Kidney epithelial cell (primary cell): ENCODE results near the gene NAGS. TPM values are rescaled to one million over a fixed set of nuclear protein-coding genes. Genes with fewer than 3 reads are reported as not detected.
A peak's percentile ranks its signal among the peaks of the same experiment; 100 is the strongest.

ENCODE experiments used
- DNase-seq: peaks from one replicate; pipeline ENCODE4 v3.0.0-alpha.2; 2010; ENCODE audit warnings: low read depth
- H3K27me3 ChIP-seq: 2 replicates; pipeline ENCODE4 v1.6.0; 2011; ENCODE audit warnings: low read length; ENCODE audit not compliant: control insufficient read depth, insufficient read depth
- H3K36me3 ChIP-seq: 2 replicates; pipeline ENCODE4 v1.5.1; 2011; ENCODE audit warnings: low read length; ENCODE audit not compliant: control insufficient read depth, insufficient read depth
- H3K4me3 ChIP-seq: 2 replicates; pipeline ENCODE4 v1.5.1; 2011; ENCODE audit warnings: low read depth, mild to moderate bottlenecking, control low read depth, low read length
- total RNA-seq: library from RNA; depleted of rRNA; stranded (reverse); fragments of >200 nt; gene quantifications from 2 replicates; pipeline ENCODE4 v1.2.3, GENCODE V29; 2015
- TF ChIP-seq, protein P1 (sequence below): IDR thresholded peaks from 2 replicates; pipeline ENCODE4 v1.5.1; 2011; ENCODE audit warnings: mild to moderate bottlenecking, moderate library complexity, low read length, control low read depth, inconsistent platforms; ENCODE audit not compliant: insufficient read depth, poor library complexity, severe bottlenecking

The NAGS gene
- total RNA-seq, 1 donor from 2014 or later = 15.7 TPM

DNA sequence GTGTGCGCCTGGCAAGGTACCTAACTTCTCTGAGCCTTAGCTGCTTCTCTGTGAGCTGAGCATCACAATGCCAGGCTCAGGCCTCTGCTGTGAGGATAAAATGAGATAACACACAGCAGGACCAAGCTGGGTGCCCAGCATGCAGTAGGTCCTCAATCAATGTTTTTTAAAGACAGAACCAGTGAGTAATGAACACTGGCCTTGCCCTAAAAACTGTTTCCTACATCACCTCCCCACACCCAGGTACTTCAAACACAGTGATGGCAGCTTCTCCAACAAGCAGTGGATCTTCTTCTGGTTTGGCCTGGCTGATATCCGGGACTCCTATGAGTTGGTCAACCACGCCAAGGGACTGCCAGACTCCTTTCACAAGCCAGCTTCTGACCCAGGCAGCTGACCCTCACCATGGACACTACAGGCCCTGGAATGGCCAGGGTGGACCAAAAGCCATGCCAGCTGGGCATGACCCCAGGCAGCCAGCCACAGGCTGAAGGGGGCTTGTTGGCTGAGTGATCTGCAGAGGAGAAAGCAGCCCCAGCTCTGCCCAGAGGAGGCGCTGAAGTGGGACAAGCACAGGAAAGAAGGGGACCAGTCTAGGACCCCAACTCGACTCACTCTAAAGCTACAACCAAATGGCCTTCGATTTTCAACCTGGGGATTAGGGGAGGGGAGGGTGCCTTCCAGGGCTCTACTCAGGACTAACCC lies 3.9 kb downstream of the NAGS start:
- Histone ChIP-seq H3K4me3 (no peak overlapping the region), H3K27me3 (no peaks in the 10 kb centered on the region), H3K36me3 (no peaks in the 10 kb centered on the region)
- DNase-seq = no peak
- TF ChIP-seq, protein P1, sequence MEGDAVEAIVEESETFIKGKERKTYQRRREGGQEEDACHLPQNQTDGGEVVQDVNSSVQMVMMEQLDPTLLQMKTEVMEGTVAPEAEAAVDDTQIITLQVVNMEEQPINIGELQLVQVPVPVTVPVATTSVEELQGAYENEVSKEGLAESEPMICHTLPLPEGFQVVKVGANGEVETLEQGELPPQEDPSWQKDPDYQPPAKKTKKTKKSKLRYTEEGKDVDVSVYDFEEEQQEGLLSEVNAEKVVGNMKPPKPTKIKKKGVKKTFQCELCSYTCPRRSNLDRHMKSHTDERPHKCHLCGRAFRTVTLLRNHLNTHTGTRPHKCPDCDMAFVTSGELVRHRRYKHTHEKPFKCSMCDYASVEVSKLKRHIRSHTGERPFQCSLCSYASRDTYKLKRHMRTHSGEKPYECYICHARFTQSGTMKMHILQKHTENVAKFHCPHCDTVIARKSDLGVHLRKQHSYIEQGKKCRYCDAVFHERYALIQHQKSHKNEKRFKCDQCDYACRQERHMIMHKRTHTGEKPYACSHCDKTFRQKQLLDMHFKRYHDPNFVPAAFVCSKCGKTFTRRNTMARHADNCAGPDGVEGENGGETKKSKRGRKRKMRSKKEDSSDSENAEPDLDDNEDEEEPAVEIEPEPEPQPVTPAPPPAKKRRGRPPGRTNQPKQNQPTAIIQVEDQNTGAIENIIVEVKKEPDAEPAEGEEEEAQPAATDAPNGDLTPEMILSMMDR = no peak

DNA sequence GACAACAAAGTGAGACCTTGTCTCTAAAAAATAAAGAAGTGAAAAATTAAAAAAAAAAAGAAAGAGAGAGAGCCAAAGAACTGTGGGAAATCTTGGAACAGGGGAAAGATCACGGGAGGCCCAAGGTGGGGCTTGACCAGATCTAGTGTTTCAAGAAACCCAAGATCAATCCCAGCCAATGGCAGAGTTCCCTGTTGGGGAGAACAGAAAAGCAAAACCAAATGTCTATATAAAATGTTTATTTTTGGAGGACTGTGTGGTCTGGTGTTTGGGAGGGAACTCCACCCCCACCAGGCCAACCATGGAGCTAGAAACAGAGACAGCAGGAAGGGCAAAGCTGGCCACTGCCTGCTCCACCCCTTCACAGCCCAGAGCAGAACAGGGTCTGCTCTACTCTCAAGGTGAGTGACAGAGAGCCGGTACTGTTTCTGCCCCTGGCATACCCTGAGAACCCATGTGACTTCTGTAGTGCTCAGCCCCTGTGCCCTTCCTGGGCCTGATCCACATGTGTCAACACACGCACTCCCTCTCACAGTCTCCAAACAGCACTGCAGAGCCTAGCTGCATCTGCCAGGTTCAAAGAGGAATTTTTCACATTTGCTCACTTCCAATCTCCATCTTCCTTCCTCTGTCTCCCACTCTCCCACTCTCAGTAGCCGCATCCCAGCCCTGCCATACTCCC lies 6.7 kb downstream of the NAGS start:
- Histone ChIP-seq H3K4me3 (no peak overlapping the region), H3K36me3 (no peaks in the 10 kb centered on the region), H3K27me3 (no peaks in the 10 kb centered on the region)
- no peak for DNase-seq
- TF ChIP-seq, protein P1 = no peak

DNA sequence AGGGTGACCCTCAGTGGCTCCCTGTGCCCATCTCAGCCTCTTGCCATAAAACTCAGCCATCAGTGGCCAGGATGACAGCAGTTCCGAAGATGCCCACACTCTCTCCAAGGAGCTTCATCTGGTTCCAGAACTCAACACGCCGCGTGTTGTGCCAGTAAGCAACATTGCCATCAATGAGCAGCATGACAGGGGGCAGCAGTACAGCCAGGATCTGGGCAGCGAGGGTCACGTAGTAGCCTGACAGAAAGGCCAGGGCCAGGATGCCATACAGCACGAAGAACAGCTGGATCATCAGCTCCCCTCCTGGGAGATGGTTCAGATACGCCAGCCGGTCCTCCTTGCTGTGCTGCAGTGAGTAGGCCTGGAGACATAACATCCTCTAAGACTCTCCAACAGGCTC lies 7.5 kb downstream of the NAGS start:
- Histone ChIP-seq H3K27me3 (no peaks in the 10 kb centered on the region), H3K4me3 (no peak overlapping the region), H3K36me3 (no peaks in the 10 kb centered on the region)
- no peak for DNase-seq
- TF ChIP-seq, protein P1 = no peak

DNA sequence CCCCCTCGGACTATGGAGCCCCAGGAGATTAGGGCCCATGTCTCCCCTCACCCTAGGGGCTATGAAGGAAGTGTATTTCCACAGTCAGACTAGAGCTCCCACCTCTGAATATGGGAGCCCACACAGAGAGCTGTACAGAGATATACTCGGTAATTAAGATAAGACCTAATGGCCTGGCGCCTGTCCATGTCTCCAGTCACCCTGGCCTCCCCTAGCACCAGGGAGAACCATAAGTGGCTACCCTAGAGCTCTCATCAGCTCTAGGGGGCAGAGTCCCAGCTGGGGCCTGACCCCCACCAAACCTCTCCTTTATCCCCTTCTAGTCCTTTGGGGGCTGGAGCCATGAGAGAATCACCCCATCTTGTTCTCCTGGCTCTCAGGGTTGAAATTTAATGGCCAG lies 8.0 kb downstream of the NAGS start:
- Histone ChIP-seq H3K4me3 (no peak overlapping the region), H3K36me3 (no peaks in the 10 kb centered on the region), H3K27me3 (no peaks in the 10 kb centered on the region)
- TF ChIP-seq, protein P1 = no peak
- no peak for DNase-seq

DNA sequence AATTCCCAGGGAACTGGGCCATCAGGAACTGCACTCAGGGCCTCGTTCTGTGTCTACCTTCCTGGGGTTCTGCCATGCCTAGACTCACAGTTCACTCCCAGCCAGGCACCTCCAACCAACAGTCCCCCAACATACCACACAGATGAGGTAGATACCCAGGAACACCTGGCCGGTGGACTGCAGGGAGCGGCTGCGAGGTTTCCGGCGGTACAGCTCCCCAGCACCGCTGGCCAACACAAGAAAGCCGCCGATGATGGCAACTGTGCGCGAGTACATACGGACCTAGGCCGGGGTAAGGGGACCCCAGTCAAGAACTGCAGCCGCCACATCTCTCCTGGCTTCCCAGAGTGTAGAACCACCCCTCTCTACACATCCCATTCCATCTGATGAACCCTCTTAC lies 8.5 kb downstream of the NAGS start:
- TF ChIP-seq, protein P1 = no peak
- DNase-seq = no peak
- no peak overlapping the region for H3K4me3 ChIP-seq
- no peaks in the 10 kb centered on the region for H3K36me3 ChIP-seq
- H3K27me3 ChIP-seq = no peaks in the 10 kb centered on the region

DNA sequence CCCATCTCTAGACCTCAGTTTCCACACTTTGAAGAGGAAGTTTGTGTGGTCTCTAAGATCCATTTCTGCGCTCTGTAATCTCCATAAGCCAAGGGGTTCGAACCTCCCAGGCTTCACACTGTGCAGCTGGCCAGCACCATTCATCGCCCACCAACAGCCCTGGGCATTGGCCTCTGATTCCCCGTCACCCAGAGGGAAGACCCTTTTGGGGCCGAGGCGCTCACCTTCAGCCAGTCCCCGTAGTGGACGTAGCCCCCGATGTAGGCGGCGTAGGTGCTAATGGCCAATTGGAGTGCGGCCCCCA lies 9.7 kb downstream of the NAGS start:
- Histone ChIP-seq H3K4me3 (peak overlapping the region; percentile 93), H3K36me3 (no peaks in the 10 kb centered on the region), H3K27me3 (no peaks in the 10 kb centered on the region)
- TF ChIP-seq, protein P1 = no peak
- no peak for DNase-seq
